DMS53 treated with DMSO at 0.1 percent for 48 hours (cell line): ENCODE measurements around the gene GPR132.

Experiments used
- DNase-seq: peaks from one replicate; lab custom pipeline; 2025; ENCODE audit not compliant: unreplicated experiment; lab: John Stamatoyannopoulos, UW

GPR132 gene

DNA sequence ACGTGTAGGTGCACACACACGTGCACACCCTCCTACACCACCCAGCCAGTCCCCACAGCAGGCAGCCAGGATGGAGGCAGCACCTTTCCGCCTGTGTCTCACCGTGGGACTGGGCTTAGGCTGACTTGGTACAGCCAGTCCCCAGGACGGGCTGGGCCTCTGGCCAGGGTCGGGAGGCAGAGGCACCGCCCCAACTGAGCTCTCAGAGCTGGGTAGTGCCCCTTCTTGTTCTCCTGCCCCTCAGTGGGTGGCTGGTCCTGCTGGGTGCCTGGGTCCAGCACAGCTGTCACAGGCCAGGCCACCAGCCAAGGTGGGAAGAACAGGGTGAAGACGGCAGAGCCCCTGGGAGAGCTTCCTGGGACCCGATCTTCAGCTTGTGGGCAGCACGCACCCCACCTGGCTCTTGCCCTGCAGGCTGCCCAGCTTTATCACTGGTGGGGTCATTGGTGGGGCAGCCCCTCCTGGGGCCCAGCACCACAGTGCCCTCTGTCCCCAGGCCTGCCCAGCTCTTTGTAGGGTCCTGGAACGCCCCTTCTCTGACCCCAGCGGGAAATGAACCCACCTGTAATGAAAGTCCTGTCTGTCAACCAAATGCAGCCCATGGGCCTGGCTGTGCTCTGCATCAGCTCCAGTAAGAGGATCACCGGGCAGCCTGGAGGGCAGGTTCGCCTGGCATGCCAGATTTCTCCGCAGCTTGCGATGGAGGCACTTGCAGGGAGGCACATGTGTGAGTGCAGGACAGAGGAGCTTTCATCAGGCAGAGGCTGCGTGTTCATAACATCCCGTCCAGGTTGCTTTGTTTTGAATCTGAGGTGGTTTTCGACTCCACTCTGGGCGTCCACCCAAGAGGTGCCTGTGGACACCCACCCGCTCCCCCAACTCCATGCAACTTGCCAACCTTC is 59.0 kb downstream of the GPR132 start:
- no peak for DNase-seq

DNA sequence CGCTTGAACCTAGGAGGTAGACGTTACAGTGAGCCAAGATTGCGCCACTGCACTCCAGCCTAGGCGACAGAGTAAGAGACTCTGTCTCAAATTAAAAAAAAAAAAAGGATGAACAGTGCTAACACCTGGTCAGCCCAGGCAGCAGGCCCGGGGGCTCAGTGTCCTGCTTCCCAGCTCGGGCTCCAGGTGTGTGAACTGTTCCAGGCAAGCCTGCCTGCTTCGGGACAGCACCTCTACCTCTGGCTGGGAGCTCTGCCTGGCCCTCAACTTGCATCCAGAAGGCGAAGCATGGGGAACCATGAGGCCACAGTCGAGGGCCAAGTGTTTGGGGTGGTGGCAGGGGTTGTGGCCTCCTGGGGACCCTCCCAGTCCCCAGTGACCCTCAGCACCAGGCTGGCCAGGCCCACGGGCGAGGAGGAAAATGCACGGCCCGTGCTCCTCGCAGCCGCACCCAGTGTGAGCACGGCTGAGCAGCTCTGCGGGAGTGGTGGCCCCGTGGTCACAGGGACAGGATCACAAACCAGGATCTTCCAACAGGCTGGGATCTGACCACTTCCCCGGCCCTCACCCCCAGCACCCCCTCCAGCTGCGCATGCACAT is 59.8 kb downstream of the GPR132 start:
- DNase-seq, result no peak
